HL-60 (cell line): ENCODE data around the gene MSL1.

Experiments
- CTCF ChIP-seq: IDR thresholded peaks from one replicate; pipeline ENCODE4 v1.5.1; 2011; ENCODE audit warnings: low read length, control low read depth, inconsistent platforms; ENCODE audit not compliant: insufficient read depth
- POLR2AphosphoS5 ChIP-seq: IDR thresholded peaks from 2 replicates; pipeline ENCODE4 v1.6.1; 2012; ENCODE audit warnings: low read depth
- REST ChIP-seq: IDR thresholded peaks from 2 replicates; pipeline ENCODE4 v1.6.1; 2012; ENCODE audit warnings: low read depth; ENCODE audit not compliant: insufficient replicate concordance

- no peak for TF ChIP-seq CTCF
- no peak for TF ChIP-seq POLR2AphosphoS5
- TF ChIP-seq REST: no peak
Observed at GRCh38 chr17:40179923-40180659, 58.3 kb downstream of the MSL1 start.
